GM19193 (cell line): ENCODE results near the gene TNKS2.

Experiments used
- POLR2A ChIP-seq: IDR thresholded peaks from 4 replicates; pipeline ENCODE4 v1.6.1; 2011; ENCODE audit not compliant: insufficient read depth, insufficient read length; ENCODE audit errors: extremely low read depth

TNKS2 gene

GRCh38 chr10:91779011-91779605 is 19.1 kb upstream of the TNKS2 start:
- TF ChIP-seq POLR2A: no peak

GRCh38 chr10:91782539-91782938 is 15.7 kb upstream of the TNKS2 start:
- no peak for TF ChIP-seq POLR2A

GRCh38 chr10:91785830-91786229 is 12.4 kb upstream of the TNKS2 start:
- TF ChIP-seq POLR2A: no peak

GRCh38 chr10:91787258-91787657 is 11.0 kb upstream of the TNKS2 start:
- TF ChIP-seq POLR2A: no peak

GRCh38 chr10:91787810-91788209 is 10.4 kb upstream of the TNKS2 start:
- no peak for TF ChIP-seq POLR2A

- no peak for TF ChIP-seq POLR2A
These were observed 9.7 kb upstream of the TNKS2 start for GRCh38 chr10:91788527-91788926.

GRCh38 chr10:91796331-91797047 is 1.7 kb upstream of the TNKS2 start:
- TF ChIP-seq POLR2A: no peak

GRCh38 chr10:91797048-91797690 is 1.1 kb upstream of the TNKS2 start:
- no peak for TF ChIP-seq POLR2A

- no peak for TF ChIP-seq POLR2A
These were observed 704 bp downstream of the TNKS2 start for GRCh38 chr10:91798649-91799611.

GRCh38 chr10:91799612-91799975 is 1.4 kb downstream of the TNKS2 start:
- TF ChIP-seq POLR2A: no peak

- TF ChIP-seq POLR2A: no peak
These were observed 2.0 kb downstream of the TNKS2 start for GRCh38 chr10:91800182-91800581.

- no peak for TF ChIP-seq POLR2A
These were observed 2.5 kb downstream of the TNKS2 start for GRCh38 chr10:91800756-91801155.

- TF ChIP-seq POLR2A: no peak
These were observed 5.3 kb downstream of the TNKS2 start for GRCh38 chr10:91803386-91804125.

- TF ChIP-seq POLR2A: no peak
These were observed 5.9 kb downstream of the TNKS2 start for GRCh38 chr10:91804126-91804510.
